Nephron (organoid): Measurements from ENCODE around the gene KRTAP5-9.
"Not testable (repeated sequence)": the region's sequence is repeated elsewhere in the genome, so short reads cannot be mapped to it uniquely, and the experiment has no call there.

Source experiments
- H3K27ac Mint-ChIP-seq, 3 experiments: 2 replicates each; pipeline ENCODE4 v1.8.0; 2020; ENCODE audit warnings: mixed read lengths in 3 of 3, mild to moderate bottlenecking in 2 of 3, moderate library complexity in 1 of 3
- H3K27me3 Mint-ChIP-seq: 2 replicates; pipeline ENCODE4 v1.8.0; 2021; ENCODE audit warnings: low read depth, mild to moderate bottlenecking, moderate library complexity, mixed read lengths
- H3K36me3 Mint-ChIP-seq: 2 replicates; pipeline ENCODE4 v1.8.0; 2020; ENCODE audit warnings: low read depth, mixed read lengths
- H3K4me1 Mint-ChIP-seq: 2 replicates; pipeline ENCODE4 v1.8.0; 2020; ENCODE audit warnings: mixed read lengths
- H3K4me3 Mint-ChIP-seq, 3 experiments: 2 replicates each; pipeline ENCODE4 v1.8.0; 2020; ENCODE audit warnings: mild to moderate bottlenecking in 3 of 3, mixed read lengths in 3 of 3, moderate library complexity in 2 of 3
- H3K9me3 Mint-ChIP-seq: 2 replicates; pipeline ENCODE4 v1.8.0; 2020; ENCODE audit warnings: mixed read lengths
- TF ChIP-seq, protein P1 (sequence below), 3 experiments: fragments of 200-600 bp; sonication (generic); IDR thresholded peaks; one replicate each; pipeline ENCODE4 v1.5.0; 2021; ENCODE audit warnings: antibody characterized with exemption in 3 of 3; ENCODE audit not compliant: unreplicated experiment in 3 of 3

Gene KRTAP5-9

GRCh38 chr11:71580057-71581003 lies 32.1 kb downstream of the KRTAP5-9 start:
- TF ChIP-seq, protein P1, sequence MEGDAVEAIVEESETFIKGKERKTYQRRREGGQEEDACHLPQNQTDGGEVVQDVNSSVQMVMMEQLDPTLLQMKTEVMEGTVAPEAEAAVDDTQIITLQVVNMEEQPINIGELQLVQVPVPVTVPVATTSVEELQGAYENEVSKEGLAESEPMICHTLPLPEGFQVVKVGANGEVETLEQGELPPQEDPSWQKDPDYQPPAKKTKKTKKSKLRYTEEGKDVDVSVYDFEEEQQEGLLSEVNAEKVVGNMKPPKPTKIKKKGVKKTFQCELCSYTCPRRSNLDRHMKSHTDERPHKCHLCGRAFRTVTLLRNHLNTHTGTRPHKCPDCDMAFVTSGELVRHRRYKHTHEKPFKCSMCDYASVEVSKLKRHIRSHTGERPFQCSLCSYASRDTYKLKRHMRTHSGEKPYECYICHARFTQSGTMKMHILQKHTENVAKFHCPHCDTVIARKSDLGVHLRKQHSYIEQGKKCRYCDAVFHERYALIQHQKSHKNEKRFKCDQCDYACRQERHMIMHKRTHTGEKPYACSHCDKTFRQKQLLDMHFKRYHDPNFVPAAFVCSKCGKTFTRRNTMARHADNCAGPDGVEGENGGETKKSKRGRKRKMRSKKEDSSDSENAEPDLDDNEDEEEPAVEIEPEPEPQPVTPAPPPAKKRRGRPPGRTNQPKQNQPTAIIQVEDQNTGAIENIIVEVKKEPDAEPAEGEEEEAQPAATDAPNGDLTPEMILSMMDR (IDR thresholded peaks at IDR 0.05; ENCODE audit: unreplicated experiment in 3 of 3): peak; percentile 67 to 81 (median 73)
- Mint-ChIP-seq H3K4me3 (no peak overlapping the region), H3K36me3 (no peaks in the 10 kb centered on the region), H3K27ac (peak overlapping the region in 1 of 3 experiments; percentile 61), H3K4me1 (peaks cover 21% of the 10 kb centered on the region), H3K27me3 (peaks cover 20% of the 10 kb centered on the region), H3K9me3 (no peaks in the 10 kb centered on the region)

DNA sequence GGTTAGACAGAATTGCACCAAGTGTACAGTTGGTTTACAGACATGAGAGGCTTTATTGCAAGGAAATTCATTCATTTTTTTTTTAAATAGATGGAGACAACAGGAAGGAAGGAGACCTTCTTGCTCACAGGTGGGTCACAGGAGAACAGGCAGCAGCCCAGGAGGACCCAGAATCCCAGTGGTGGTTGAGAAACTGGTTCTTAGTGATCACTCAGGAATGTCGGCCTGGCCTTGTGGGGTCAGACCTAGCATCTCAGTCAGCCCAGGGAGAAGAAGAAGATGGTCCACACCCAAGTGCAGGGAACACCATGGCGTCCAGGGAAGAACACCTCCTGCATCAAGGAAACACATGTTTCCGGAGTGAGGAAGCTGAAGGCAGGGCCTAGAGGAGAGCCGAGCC lies 33.6 kb downstream of the KRTAP5-9 start:
- Mint-ChIP-seq H3K27me3 (peaks cover 22% of the 10 kb centered on the region), H3K4me1 (peaks cover 30% of the 10 kb centered on the region), H3K36me3 (no peaks in the 10 kb centered on the region), H3K9me3 (no peaks in the 10 kb centered on the region), H3K4me3 (no peak overlapping the region), H3K27ac (no peak overlapping the region)
- TF ChIP-seq, protein P1 (IDR thresholded peaks at IDR 0.05; ENCODE audit: unreplicated experiment in 3 of 3): no peak

- Mint-ChIP-seq H3K4me1 (peaks cover 30% of the 10 kb centered on the region), H3K9me3 (no peaks in the 10 kb centered on the region), H3K36me3 (no peaks in the 10 kb centered on the region), H3K27ac (no peak within 1 kb of the TSS), H3K27me3 (peaks cover 24% of the 10 kb centered on the region), H3K4me3 (no peak within 1 kb of the TSS)
- TF ChIP-seq, protein P1 (IDR thresholded peaks at IDR 0.05; ENCODE audit: unreplicated experiment in 3 of 3): no peak
Measured at GRCh38 chr11:71582309-71582895, 34.2 kb downstream of the KRTAP5-9 start, which contains the start of gene KRTAP5-11. KRTAP5-11 (minus strand) TSS chr11:71582875; CDS start chr11:71582837, 38 bp downstream.

GRCh38 chr11:71582969-71583368 lies 34.7 kb downstream of the KRTAP5-9 start:
- not testable (repeated sequence) for H3K27ac Mint-ChIP-seq, H3K36me3 Mint-ChIP-seq, H3K4me3 Mint-ChIP-seq, H3K9me3 Mint-ChIP-seq
- H3K4me1 Mint-ChIP-seq: peaks cover 30% of the 10 kb centered on the region
- peaks cover 26% of the 10 kb centered on the region for H3K27me3 Mint-ChIP-seq

DNA sequence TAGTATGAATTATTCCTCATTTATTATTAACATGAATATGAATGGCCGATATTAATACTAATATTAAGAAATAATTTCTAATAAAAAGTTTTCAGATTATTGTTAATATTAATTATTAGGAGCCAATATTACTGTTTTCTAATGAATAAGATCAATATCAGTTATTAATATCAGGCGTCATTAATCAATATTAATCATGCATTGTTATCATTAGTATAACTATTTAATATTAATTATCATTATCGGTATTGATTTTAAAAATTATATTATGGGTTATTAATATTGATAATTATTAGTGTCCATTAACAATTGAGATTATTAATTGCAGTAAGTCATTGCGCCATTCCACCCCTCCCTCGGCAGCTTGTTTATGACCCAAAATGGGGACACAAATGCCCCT lies 37.5 kb downstream of the KRTAP5-9 start:
- H3K36me3 Mint-ChIP-seq, H3K27ac Mint-ChIP-seq, H3K9me3 Mint-ChIP-seq, H3K4me3 Mint-ChIP-seq: not testable (repeated sequence)
- Mint-ChIP-seq H3K4me1 (peaks cover 15% of the 10 kb centered on the region), H3K27me3 (peaks cover 31% of the 10 kb centered on the region)

- not testable (repeated sequence) for H3K4me1 Mint-ChIP-seq, H3K4me3 Mint-ChIP-seq, H3K36me3 Mint-ChIP-seq, H3K9me3 Mint-ChIP-seq
- Mint-ChIP-seq H3K27me3 (peaks cover 22% of the 10 kb centered on the region), H3K27ac (peak overlapping the region in 2 of 3 experiments; percentile 8 to 52)
Measured at GRCh38 chr11:71588314-71588713, 40.1 kb downstream of the KRTAP5-9 start.

GRCh38 chr11:71588822-71589545 lies 40.8 kb downstream of the KRTAP5-9 start:
- not testable (repeated sequence) for H3K4me3 Mint-ChIP-seq, H3K9me3 Mint-ChIP-seq, H3K4me1 Mint-ChIP-seq, H3K36me3 Mint-ChIP-seq
- peak overlapping the region in 2 of 3 experiments; percentile 8 to 52 for H3K27ac Mint-ChIP-seq
- H3K27me3 Mint-ChIP-seq: peaks cover 22% of the 10 kb centered on the region

DNA sequence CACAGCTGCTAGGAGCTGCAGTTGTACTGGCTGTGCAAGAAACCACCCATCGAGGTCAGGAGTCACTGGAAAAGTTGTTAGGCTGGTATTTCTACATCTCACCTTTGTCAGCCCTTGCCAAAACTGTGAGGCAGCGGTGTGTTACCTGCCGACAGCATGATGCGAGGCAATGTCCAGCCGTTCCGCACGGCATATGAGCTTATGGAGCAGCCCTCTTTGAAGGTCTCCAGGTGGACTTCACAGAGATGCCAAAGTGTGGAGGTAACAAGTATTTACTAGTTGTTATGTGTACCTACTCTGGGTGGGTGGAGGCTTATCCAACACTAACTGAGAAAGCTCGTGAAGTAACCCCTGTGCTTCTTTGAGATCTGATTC lies 41.3 kb downstream of the KRTAP5-9 start:
- not testable (repeated sequence) for H3K4me1 Mint-ChIP-seq, H3K36me3 Mint-ChIP-seq, H3K4me3 Mint-ChIP-seq, H3K27ac Mint-ChIP-seq, H3K9me3 Mint-ChIP-seq
- H3K27me3 Mint-ChIP-seq: peaks cover 22% of the 10 kb centered on the region
